Trophoblast cell (in vitro differentiated cells and primary cell): Measurements from ENCODE around the gene CMPK1.

Experiments
- DNase-seq, 2 donors: peaks; one replicate each; pipeline ENCODE4 v3.0.0-alpha.2; 2016
- H2AFZ ChIP-seq: 2 replicates; pipeline ENCODE4 v1.6.1; 2013; ENCODE audit warnings: low read length, moderate library complexity, mild to moderate bottlenecking; ENCODE audit not compliant: insufficient read depth, poor library complexity
- H2AK5ac ChIP-seq: 2 replicates; pipeline ENCODE4 v1.6.1; 2013; ENCODE audit warnings: mild to moderate bottlenecking, low read length
- H2BK120ac ChIP-seq: 2 replicates; pipeline ENCODE4 v1.6.1; 2013; ENCODE audit warnings: low read length, mild to moderate bottlenecking, moderate library complexity; ENCODE audit not compliant: insufficient read depth, poor library complexity
- H2BK12ac ChIP-seq: 2 replicates; pipeline ENCODE4 v1.6.1; 2013; ENCODE audit warnings: mild to moderate bottlenecking, low read length, moderate library complexity
- H2BK5ac ChIP-seq: 2 replicates; pipeline ENCODE4 v1.6.1; 2013; ENCODE audit warnings: low read length, low read depth, moderate library complexity, mild to moderate bottlenecking; ENCODE audit not compliant: poor library complexity
- H3K14ac ChIP-seq: 2 replicates; pipeline ENCODE4 v1.6.1; 2013; ENCODE audit warnings: mild to moderate bottlenecking, low read length
- H3K18ac ChIP-seq: 2 replicates; pipeline ENCODE4 v1.6.1; 2013; ENCODE audit warnings: mild to moderate bottlenecking, low read length
- H3K23ac ChIP-seq: 2 replicates; pipeline ENCODE4 v1.6.1; 2013; ENCODE audit warnings: low read length
- H3K27ac ChIP-seq: 2 replicates; pipeline ENCODE4 v1.5.1; 2013; ENCODE audit warnings: low read depth, mild to moderate bottlenecking, inconsistent platforms, low read length, moderate library complexity
- H3K27me3 ChIP-seq: 2 replicates; pipeline ENCODE4 v1.6.1; 2013; ENCODE audit warnings: inconsistent platforms, mild to moderate bottlenecking, low read length, moderate library complexity; ENCODE audit not compliant: insufficient read depth
- H3K36me3 ChIP-seq, 2 experiments: 1 replicate in 1 of 2; 2 replicates in 1 of 2; pipeline ENCODE4 v1.6.1; 2013; ENCODE audit warnings: low read length in 2 of 2, mild to moderate bottlenecking in 2 of 2, moderate library complexity in 1 of 2; ENCODE audit not compliant: insufficient read depth in 2 of 2, control insufficient read depth in 1 of 2
- H3K4ac ChIP-seq: 2 replicates; pipeline ENCODE4 v1.6.1; 2013; ENCODE audit warnings: low read depth, mild to moderate bottlenecking, low read length, moderate library complexity
- H3K4me1 ChIP-seq, 2 experiments: 1 replicate in 1 of 2; 2 replicates in 1 of 2; pipeline ENCODE4 v1.6.1; 2013; ENCODE audit warnings: low read length in 2 of 2, mild to moderate bottlenecking in 2 of 2, moderate library complexity in 1 of 2; ENCODE audit not compliant: insufficient read depth in 2 of 2, control insufficient read depth in 1 of 2
- H3K4me2 ChIP-seq: 2 replicates; pipeline ENCODE4 v1.6.1; 2013; ENCODE audit warnings: inconsistent platforms, mild to moderate bottlenecking, low read length, moderate library complexity
- H3K4me3 ChIP-seq: 2 replicates; pipeline ENCODE4 v1.5.1; 2013; ENCODE audit warnings: mild to moderate bottlenecking, low read depth, low read length, inconsistent platforms
- H3K79me1 ChIP-seq: one replicate; pipeline ENCODE4 v1.6.1; 2013; ENCODE audit warnings: low read length
- H3K79me2 ChIP-seq: 2 replicates; pipeline ENCODE4 v1.6.1; 2013; ENCODE audit warnings: low read length, mild to moderate bottlenecking; ENCODE audit not compliant: control insufficient read depth, insufficient read depth, poor library complexity
- H3K9ac ChIP-seq: 2 replicates; pipeline ENCODE4 v1.6.1; 2013; ENCODE audit warnings: mild to moderate bottlenecking, low read length
- H3K9me3 ChIP-seq: 2 replicates; pipeline ENCODE4 v1.6.1; 2013; ENCODE audit warnings: low read depth, mild to moderate bottlenecking, control low read depth, inconsistent platforms, low read length; ENCODE audit not compliant: insufficient read depth
- H4K12ac ChIP-seq: 2 replicates; pipeline ENCODE4 v1.6.1; 2013; ENCODE audit warnings: low read depth, mild to moderate bottlenecking, low read length, moderate library complexity
- H4K8ac ChIP-seq: 2 replicates; pipeline ENCODE4 v1.6.1; 2013; ENCODE audit warnings: low read depth, mild to moderate bottlenecking, low read length, moderate library complexity
- H4K91ac ChIP-seq: one replicate; pipeline ENCODE4 v1.6.1; 2013; ENCODE audit warnings: low read depth, mild to moderate bottlenecking, low read length, moderate library complexity
- WGBS: extraction: QIAGEN DNeasy Blood & Tissue Kit; methylation state at CpG from one replicate; pipeline ENCODE4 v1.1.7; 2013; ENCODE audit warnings: missing lambda C conversion rate; ENCODE audit not compliant: insufficient read length, insufficient coverage; ENCODE audit errors: extremely low coverage; 5-methylcytosine and 5-hydroxymethylcytosine counted together

Gene CMPK1

DNA sequence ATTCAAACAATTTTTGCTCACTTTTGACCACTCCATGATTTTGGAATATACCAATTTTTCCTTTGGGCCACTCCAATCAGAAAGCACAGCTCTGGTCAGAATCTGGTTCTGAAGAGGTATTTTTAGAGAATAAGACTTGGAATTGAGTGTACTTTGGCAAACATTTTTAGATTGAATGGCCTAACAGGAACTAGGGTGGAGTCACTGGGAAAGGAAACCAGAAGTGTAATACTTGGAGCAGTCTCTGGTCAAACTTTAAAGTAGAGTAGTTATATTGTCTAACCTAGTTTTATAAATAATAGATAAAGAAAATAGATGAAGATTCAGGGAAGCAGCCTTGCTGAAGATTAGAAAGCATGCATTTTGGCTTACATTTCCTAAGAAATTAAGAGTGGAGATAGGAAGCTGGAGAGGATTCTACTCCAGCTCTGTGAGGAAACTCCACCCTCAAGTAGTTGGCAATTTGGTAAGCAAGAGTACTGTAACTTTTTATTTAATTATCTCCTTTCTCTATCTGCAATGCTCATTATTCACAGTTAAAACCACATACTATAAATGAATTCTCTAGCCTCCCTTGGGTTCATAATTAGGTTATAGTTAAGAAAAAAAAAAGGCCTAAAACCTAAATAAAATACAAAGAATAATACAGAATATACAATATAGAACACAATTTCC, 35.4 kb upstream of the CMPK1 start:
- Histone ChIP-seq H3K18ac (no peak overlapping the region), H3K9ac (no peak overlapping the region), H3K9me3 (no peaks in the 10 kb centered on the region), H3K14ac (no peak overlapping the region), H3K4ac (no peak overlapping the region), H3K36me3 (peaks cover 26 to 28% of the 10 kb centered on the region in 2 experiments), H3K27ac (no peak overlapping the region), H3K79me2 (no peaks in the 10 kb centered on the region), H4K91ac (no peak overlapping the region), H3K79me1 (no peaks in the 10 kb centered on the region), H4K12ac (no peak overlapping the region), H3K27me3 (no peaks in the 10 kb centered on the region), H3K4me3 (no peak overlapping the region), H2BK120ac (no peak overlapping the region), H3K4me2 (no peak overlapping the region), H3K23ac (no peak overlapping the region), H2AFZ (no peak overlapping the region), H2BK5ac (no peak overlapping the region), H4K8ac (no peak overlapping the region), H2AK5ac (no peak overlapping the region), H3K4me1 (no peaks in the 10 kb centered on the region), H2BK12ac (no peak overlapping the region)
- no peak for DNase-seq

DNA sequence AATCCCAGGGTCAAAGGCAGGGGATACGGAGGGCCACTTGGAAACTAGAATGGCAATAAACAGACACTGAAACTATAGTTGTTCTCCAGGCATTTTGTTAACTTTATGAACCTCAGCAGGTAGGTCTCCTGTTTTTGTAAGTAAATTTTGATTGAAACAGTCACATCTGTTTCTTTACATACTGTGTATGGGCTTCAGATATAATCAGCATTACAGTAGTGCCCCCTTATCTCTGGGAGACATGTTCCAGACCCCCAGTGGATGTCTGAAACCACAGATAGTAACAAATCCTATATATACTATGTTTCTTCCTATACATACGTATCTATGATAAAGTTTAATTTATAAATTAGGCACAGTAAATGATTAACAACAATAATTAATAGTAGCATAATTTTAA, 31.1 kb upstream of the CMPK1 start:
- Histone ChIP-seq H4K91ac (no peak overlapping the region), H4K8ac (no peak overlapping the region), H3K4ac (no peak overlapping the region), H3K23ac (no peak overlapping the region), H3K36me3 (peaks cover 34 to 38% of the 10 kb centered on the region in 2 experiments), H4K12ac (no peak overlapping the region), H3K79me2 (no peaks in the 10 kb centered on the region), H2BK5ac (no peak overlapping the region), H3K4me2 (no peak overlapping the region), H3K27me3 (no peaks in the 10 kb centered on the region), H3K14ac (no peak overlapping the region), H2BK12ac (no peak overlapping the region), H3K4me3 (no peak overlapping the region), H2AK5ac (no peak overlapping the region), H3K9ac (no peak overlapping the region), H2BK120ac (no peak overlapping the region), H3K79me1 (no peaks in the 10 kb centered on the region), H3K4me1 (no peaks in the 10 kb centered on the region), H3K18ac (no peak overlapping the region), H3K9me3 (no peaks in the 10 kb centered on the region), H2AFZ (no peak overlapping the region), H3K27ac (no peak overlapping the region)
- no CpG with 5 or more reads among the region's 2 CpGs for WGBS
- DNase-seq = no peak

DNA sequence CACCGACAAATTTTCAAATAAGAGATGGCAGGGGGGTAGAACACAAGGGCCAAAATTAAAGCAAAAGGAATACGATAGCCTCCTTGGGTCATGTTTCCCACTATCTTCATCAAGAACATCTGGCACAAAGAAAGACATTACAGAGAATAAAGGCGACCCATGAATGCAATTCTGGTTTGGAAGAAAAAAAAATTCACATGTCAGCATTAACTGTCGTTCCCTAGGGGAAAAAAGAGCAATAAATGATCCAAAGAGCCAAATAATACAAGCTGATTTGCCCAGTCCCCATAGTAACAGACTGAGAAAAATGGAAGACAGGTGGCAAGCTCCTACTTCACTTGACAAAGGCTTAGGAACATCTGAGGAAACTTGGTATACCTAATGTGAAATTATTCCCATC, 24.2 kb upstream of the CMPK1 start:
- Histone ChIP-seq H3K4me1 (no peaks in the 10 kb centered on the region), H3K27ac (no peak overlapping the region)

DNA sequence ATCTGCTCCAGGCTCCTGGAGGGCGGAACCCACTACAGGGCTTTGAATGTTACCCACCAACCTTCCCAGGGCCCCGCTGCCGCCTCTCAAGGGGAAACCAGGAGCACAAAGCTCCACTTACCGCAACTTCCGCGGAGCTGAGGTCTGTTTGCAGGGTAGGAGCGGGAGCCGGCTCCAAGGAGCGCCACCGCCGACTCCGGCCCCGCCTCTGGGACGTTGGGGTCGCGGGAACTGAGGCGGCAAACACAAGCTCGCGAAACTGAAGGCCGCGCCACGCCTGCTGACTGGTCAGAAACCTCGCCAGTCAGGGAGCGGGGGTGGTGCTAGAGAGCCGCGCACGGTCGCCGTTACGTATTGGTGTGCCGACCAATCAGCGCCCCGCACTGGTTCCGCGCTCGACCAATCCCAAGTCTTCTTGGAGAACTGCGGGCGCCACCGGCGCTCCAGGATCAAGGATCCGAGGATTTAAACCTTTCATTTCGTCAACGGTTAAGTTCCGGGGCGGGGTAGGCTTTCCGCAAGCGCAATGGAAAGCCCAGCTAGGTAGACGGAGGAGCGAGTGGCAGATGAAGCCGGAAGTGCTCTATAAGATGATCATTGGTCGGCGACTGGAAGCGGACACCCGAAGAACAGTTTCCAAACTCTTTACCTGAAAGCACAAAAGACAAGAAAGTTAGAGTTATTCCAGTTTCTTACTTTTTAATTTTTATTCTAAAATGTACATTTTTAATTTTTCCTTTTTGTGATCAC, 19.5 kb upstream of the CMPK1 start, which contains the start of gene STIL:
Gene STIL, minus strand, starts transcription at position 233 of the 750 bp plus-strand sequence. CDS start 3,828 bp downstream, outside the sequence.
- peak; percentile 100 for DNase-seq
- Histone ChIP-seq H3K9me3 (no peaks in the 10 kb centered on the region), H3K27ac (peak within 1 kb of the TSS; percentile 88), H4K8ac (peak within 1 kb of the TSS; percentile 93), H3K14ac (peak within 1 kb of the TSS; percentile 88), H2AK5ac (no peak within 1 kb of the TSS), H3K4me3 (peak within 1 kb of the TSS; percentile 86), H3K4me2 (peak within 1 kb of the TSS; percentile 79), H3K18ac (peak within 1 kb of the TSS; percentile 76), H3K23ac (no peak within 1 kb of the TSS), H3K36me3 (peaks cover 7 to 9% of the 10 kb centered on the region in 2 experiments), H4K91ac (peak within 1 kb of the TSS; percentile 94), H3K79me1 (peaks cover 7% of the 10 kb centered on the region), H2BK120ac (peak within 1 kb of the TSS; percentile 83), H4K12ac (peak within 1 kb of the TSS; percentile 70), H3K27me3 (no peaks in the 10 kb centered on the region), H3K4ac (peak within 1 kb of the TSS; percentile 75), H2BK5ac (peak within 1 kb of the TSS; percentile 42), H3K79me2 (peaks cover 4% of the 10 kb centered on the region), H3K9ac (peak within 1 kb of the TSS; percentile 89), H2BK12ac (no peak within 1 kb of the TSS), H3K4me1 (peaks cover 0 to 7% of the 10 kb centered on the region in 2 experiments), H2AFZ (peak within 1 kb of the TSS; percentile 94)
- no CpG with 5 or more reads among the region's 54 CpGs for WGBS

More for the DNA sequence above, 24.2 kb upstream of the CMPK1 start:
- peaks cover 17 to 24% of the 10 kb centered on the region in 2 experiments for H3K36me3 ChIP-seq
- no peak overlapping the region for H2AK5ac ChIP-seq
- no peak overlapping the region for H3K4me3 ChIP-seq
- no peak overlapping the region for H3K23ac ChIP-seq
- H4K8ac ChIP-seq = no peak overlapping the region
- peaks cover 4% of the 10 kb centered on the region for H3K79me2 ChIP-seq
- H3K9ac ChIP-seq = no peak overlapping the region
- no peak overlapping the region for H3K18ac ChIP-seq
- H4K91ac ChIP-seq = no peak overlapping the region
- WGBS = no CpG with 5 or more reads among the region's 4 CpGs
- no peak overlapping the region for H2BK5ac ChIP-seq
- no peaks in the 10 kb centered on the region for H3K9me3 ChIP-seq
- no peaks in the 10 kb centered on the region for H3K27me3 ChIP-seq
- no peaks in the 10 kb centered on the region for H3K79me1 ChIP-seq
- DNase-seq = no peak
- no peak overlapping the region for H2AFZ ChIP-seq
- no peak overlapping the region for H3K4me2 ChIP-seq
- H4K12ac ChIP-seq = no peak overlapping the region
- no peak overlapping the region for H3K4ac ChIP-seq
- no peak overlapping the region for H3K14ac ChIP-seq
- H2BK12ac ChIP-seq = no peak overlapping the region
- no peak overlapping the region for H2BK120ac ChIP-seq
